Right lung (tissue), 10 donors: ENCODE measurements around the gene SPIN3. TPM values are rescaled to one million over a fixed set of nuclear protein-coding genes. Genes with fewer than 3 reads are reported as not detected.
"Not testable (repeated sequence)": the region's sequence is repeated elsewhere in the genome, so short reads cannot be mapped to it uniquely, and the experiment has no call there.

Source experiments
- DNase-seq, 2 donors: peaks; one replicate each; pipeline ENCODE4 v3.0.0-alpha.2; 2013
- long read RNA-seq, 8 donors: transcript quantifications; one replicate each; lab custom pipeline, GENCODE V29; 2026
- polyA plus RNA-seq, 5 donors: library from polyadenylated mRNA; unstranded; fragments of 120-200 nt; gene quantifications; one replicate each; pipeline versions ENCODE4 v1.2.1 to v1.2.3, GENCODE V29; 2013; ENCODE audit warnings: inconsistent platforms in 1 of 5, low replicate concordance in 1 of 5; ENCODE audit not compliant: insufficient read length in 5 of 5, insufficient read depth in 1 of 5

The SPIN3 gene
- polyA plus RNA-seq = 10 to 100 TPM; 23.1 to 32.3 (median 28.5) TPM
- long read RNA-seq, donor 1, full-length matches to known transcripts = 11 of 11 reads
- long read RNA-seq, donor 1, partial matches to known transcripts = 0 of 11 reads
- long read RNA-seq, donor 1, other reads (novel, unspliced or antisense) = 0 of 11 reads
- long read RNA-seq, donor 2, full-length matches to known transcripts = 3 of 3 reads
- long read RNA-seq, donor 2, partial matches to known transcripts = 0 of 3 reads
- long read RNA-seq, donor 2, other reads (novel, unspliced or antisense) = 0 of 3 reads
- long read RNA-seq, donor 3, full-length matches to known transcripts = 8 of 8 reads
- long read RNA-seq, donor 3, partial matches to known transcripts = 0 of 8 reads
- long read RNA-seq, donor 3, other reads (novel, unspliced or antisense) = 0 of 8 reads
- long read RNA-seq, donor 4, full-length matches to known transcripts = 8 of 8 reads
- long read RNA-seq, donor 4, partial matches to known transcripts = 0 of 8 reads
- long read RNA-seq, donor 4, other reads (novel, unspliced or antisense) = 0 of 8 reads
- long read RNA-seq, donor 5, full-length matches to known transcripts = 7 of 7 reads
- long read RNA-seq, donor 5, partial matches to known transcripts = 0 of 7 reads
- long read RNA-seq, donor 5, other reads (novel, unspliced or antisense) = 0 of 7 reads
- long read RNA-seq, donor 6, full-length matches to known transcripts = 10 of 20 reads
- long read RNA-seq, donor 6, partial matches to known transcripts = 10 of 20 reads
- long read RNA-seq, donor 6, other reads (novel, unspliced or antisense) = 0 of 20 reads
- long read RNA-seq, donor 7, full-length matches to known transcripts = 6 of 6 reads
- long read RNA-seq, donor 7, partial matches to known transcripts = 0 of 6 reads
- long read RNA-seq, donor 7, other reads (novel, unspliced or antisense) = 0 of 6 reads
- long read RNA-seq, donor 8, full-length matches to known transcripts = 6 of 6 reads
- long read RNA-seq, donor 8, partial matches to known transcripts = 0 of 6 reads
- long read RNA-seq, donor 8, other reads (novel, unspliced or antisense) = 0 of 6 reads

DNA sequence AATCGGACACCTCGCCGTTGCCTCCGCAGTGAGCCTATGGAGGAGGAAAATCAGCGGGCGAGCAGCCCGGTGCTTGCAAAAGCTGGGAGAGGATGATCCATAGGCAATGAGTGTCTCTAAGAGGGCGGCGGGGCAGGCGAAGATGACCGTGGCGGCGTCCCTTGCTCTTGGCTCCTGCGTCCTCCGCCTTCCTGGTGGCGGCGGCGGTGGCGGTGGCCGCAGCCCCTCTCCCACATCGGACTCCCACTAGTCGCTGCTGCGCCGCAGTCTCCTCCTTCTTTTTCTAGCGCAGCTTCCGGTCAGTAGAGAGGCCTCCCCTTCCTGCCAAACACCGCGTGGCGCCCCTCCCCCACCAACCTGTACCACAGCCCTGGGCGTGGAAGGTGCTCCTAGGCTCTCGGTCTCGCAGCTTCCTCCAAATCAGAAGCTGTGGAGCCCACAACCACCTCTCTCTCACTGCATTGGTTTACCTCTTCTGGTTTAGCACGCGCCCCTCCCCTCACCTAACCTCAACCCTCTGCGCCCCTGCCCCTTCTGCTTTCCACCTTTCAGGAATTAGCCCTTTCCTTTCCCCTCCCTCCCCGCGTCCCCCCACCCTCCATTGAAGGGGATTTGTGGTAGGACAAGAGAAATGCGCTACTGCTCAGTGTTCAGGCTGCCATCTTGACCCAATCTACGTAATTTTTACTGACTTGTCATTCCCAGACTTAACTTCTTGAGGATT, at the start of gene SPIN3:
SPIN3 (minus strand) TSS at position 271 of the 724 bp plus-strand sequence. CDS start 594 bp downstream, outside the sequence.
- DNase-seq = peak; percentile 64 to 67

DNA sequence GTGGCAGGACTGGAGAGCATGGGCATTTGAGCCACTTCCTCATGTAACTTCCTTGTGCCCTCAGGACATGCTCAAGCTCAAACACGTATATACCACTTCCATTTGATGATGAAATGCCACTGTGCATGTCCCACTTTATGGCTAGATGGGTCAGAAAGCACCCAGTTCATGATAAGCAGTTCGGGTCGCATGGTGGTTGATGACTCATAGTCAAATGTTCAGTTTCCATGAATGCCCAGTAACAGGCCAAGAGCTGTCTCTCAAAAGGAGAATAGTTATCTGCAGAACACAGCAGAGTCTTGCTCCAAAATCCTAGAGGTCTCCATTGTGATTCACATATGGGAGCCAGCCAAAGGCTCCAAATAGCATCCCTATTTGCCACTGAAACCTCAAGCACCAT, 48.9 kb upstream of the SPIN3 start:
- no peak for DNase-seq

DNA sequence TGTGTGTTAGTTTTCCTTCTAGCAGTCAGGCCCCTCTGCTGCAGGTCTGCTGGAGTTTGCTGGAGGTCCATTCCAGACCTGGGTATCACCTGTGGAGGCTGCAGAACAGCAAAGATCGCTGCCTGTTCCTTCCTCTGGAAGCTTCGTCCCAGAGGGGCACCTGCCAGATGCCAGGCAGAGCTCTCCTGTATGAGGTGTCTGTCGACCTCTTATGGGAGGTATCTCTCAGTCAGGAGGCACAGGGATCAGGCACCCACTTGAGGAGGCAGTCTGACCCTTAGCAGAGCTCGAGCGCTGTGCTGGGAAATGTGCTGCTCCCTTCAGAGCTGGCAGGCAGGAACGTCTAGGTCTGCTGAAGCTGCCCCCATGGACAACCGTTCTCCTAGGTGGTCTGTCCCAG, 41.9 kb upstream of the SPIN3 start:
- DNase-seq = not testable (repeated sequence)

DNA sequence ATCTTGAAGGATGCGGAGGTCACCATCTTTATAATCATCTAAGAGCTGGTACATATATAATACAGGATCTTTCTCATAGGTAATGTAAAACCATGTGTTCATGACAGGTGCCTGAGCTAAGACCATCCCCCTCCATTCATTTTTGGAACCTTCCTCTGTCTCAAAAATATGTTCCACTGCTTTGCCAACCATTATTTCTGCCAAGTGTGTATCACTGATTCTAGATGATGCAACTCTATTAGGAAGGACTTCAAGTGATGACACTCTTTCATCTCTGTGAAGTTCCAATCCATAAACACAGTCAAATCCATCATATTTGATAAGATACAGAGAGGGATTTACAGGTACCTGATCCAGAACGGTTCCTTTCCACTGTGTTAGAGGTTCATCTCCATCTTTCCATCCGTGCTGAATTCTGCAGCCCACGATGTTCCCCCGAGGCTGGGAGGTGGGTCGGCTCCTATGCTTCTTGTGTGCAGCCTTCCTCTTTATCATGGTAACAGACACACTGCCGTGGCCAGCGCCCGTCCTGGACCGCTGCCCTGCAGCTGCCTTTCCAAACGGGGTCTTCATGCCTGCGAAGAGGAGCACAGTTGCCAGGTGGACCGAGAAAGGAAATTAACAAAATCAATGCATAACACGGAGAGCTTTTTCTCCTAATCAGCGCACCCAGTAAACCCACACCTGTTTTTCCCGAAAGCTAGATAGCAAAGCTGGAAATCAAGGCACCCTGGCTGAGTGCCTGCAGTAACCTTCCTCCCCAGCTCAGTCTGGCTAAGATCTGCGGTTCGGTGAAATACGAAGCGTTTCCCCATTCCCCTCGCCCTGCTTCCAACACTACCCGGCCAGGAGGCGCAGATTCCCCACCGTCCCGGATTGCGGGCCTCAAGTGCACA, 718 bp downstream of the SPIN3 start:
- DNase-seq = peak in 1 of 2 donors; percentile 5

DNA sequence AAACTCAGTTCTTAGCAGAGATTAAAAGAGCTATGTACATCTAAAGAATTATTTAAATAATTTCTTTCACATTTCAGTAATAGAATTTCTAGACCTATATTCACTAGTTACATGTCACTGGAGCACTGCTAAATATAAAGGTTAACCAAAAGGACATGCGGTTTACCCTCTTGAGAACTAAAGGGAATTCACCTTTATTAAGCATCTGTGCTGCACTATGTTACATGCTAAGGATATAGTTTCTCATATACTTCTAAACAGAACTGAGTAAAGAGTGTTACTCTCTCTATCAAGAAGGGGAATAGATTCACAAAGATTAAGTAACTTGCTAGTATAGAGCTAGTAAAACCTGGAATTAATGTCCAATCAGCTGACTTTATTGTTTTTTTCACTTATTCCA, 7.6 kb downstream of the SPIN3 start:
- no peak for DNase-seq

DNA sequence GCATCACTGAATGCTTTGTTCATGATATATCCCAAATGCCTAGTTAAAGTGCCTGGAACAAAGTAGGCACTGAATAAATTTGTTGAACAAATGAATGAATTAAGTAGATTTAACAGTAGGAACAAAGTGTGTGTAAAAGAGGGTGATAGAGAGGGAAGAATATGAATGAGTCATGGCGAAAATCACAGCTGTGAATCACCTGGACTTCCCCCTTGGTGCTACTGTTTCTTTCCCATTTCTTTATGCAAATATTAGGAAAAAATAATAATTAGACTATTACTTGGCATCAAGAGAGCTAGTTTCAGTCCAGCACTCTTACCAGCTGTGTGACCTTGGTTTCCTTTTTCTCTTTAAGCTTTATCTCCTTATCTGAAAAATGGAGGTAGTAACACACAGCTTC, 9.2 kb downstream of the SPIN3 start:
- DNase-seq = no peak

DNA sequence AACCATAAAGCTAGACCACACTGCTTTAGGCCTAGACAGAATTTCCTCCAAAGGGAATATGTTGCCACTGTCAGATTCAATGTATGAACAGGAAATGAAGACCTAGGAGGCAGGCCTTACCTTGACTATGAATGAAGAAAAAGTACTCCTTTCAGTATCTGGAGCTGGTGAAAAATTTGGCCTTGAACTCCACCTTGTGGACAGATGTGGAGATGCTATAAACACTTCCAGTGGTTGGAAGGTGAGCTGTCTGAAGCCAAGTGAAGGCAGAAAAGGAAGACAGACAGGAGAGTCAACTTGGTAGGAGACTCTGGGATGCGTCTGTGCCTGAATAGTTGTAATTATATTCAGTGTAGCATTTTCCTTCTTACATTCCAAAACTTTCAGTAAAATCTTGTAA, 17.2 kb downstream of the SPIN3 start:
- DNase-seq = peak in 1 of 2 donors; percentile 26

DNA sequence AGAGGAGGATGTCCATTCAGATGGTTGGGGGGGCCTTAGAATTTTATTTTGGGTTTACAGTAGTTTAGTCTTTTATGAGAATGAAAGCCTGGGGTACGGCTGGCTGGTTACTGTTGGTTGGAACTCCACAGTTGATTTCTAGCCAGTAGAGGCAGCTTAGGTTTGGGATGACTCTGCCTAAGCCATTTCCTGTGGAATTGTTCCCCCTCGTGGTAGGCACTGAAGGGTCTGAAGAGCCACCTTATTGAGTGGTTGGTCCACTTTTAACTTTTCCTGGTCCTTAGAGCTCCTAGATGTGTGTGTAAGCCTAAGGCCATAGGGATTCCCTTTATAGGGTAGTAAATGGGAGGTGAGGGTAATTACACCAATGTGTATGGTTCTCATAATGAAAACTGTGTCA, 19.7 kb downstream of the SPIN3 start:
- DNase-seq = no peak

DNA sequence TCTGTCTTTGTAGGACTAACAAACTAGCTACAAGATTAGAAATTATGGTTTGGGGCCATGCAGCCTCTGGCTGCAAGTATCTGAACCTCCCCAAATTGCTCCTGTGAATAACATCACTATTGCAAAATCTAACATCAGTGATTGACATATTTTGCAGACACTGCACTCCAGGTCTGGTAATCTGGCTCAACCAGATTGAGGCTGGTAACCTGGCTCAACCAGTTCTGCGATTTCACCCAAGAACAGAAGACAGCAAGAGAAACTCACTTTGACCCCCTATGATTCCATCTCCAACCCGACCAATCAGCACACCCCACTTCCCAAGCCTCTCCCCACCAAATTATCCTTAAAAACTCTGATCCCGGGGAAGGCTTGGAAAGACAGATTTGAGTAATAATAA, 20.9 kb downstream of the SPIN3 start:
- DNase-seq = no peak

DNA sequence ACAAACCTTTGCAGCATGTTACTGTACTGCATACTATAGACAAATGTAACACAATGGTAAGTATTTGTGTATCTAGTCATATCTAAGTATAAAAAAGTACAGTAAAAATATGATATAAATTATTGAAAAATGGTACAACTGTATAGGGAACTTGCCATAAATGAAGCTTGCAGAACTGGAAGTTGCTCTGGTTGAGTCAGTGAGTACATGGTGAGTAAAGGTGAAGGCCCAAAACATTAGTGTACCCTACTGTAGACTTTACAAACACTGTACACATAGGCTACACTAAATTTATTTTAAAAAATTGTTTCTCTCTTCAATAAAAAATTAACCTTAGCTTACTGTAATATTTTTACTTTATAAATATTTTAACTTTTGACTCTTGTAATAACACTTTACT, 25.8 kb downstream of the SPIN3 start:
- DNase-seq = no peak

DNA sequence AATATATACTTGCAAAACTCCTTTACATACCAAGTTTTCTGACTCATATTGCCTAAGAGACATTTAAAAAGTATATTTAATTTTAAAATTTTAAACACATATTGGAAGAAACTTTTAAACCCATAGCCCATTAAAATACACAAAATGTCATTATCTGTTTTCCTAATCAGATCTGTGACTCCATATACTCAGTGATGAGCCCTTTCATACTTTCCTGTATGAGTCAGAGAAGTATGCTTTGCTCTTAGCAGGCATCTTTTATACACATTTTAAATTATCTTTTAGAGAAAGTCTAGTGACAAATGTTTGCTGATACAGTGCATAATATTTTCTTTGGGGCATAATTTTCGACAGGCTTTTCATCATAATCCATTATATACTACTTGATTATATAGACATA, 26.4 kb downstream of the SPIN3 start:
- DNase-seq = no peak

DNA sequence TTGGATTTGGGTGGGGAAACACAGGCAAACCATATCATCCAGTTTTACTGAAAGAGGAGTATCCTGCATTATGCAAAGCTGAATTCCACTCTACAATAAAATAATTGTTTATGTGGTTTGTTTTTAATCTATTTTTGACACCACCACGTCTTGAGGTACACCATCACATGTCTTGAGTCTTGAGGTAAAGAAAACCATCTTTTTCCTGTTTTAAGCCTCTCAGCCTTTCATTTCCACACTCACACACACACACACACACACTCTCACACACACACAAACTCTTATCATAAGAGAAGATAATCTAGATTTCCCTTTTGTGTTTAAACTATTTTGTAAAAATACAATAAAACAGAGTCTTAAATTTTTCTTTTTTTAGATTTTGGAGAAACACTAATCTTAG, 32.0 kb downstream of the SPIN3 start:
- DNase-seq = no peak

DNA sequence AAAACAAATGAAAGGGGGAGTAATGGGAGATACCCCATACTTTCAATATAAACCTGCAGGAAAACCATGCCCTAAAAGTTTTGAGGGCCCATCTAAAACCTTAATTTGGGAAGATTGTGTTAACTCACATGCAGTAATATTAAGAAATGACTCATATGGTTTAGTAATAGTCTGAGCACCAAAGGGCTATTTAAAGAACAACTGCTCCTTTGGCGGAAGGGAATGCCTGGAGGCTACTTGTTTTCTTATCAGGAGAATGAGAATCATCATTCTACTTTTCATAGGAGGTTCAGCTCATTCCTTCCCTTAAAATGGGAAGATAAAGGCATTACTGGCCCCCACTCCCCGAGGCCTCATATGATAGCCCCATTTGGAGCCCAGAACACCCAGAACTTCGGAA, 47.6 kb downstream of the SPIN3 start:
- no peak for DNase-seq

DNA sequence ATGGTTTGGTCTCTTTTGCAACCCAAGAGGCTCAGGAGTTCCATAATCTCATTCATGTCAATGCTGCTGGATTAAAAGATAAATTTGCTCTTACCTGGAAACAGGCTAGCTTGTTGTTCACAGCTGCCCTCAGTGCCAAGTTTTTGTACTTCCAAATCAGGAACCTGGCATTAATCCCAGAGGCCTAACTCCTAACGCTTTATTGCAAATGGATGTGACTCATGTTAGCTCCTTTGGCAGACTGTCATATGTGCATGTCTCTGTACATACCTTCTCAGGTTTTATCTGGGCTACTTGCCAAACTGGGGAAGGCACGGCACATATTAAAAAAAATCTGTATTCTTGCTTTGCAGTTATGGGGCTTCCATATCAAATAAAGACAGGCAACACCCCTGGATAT, 49.1 kb downstream of the SPIN3 start:
- not testable (repeated sequence) for DNase-seq

DNA sequence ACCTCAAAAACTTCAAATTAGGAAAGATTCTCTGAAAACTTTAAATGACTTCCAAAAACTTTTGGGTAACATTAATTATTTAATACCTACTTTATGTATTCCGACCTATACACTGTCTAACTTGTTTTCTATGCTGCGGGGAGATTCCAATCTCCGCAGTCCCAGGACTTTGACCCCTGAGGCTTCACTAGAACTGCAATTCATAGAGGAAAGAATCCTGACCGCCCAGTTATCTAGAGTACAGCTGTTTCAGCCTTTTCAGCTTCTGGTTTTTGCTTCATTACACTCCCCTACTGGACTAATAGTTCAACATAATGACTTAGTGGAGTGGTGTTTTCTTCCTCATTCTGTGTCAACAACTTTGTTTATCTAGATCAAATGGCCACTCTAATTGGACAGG, 50.1 kb downstream of the SPIN3 start:
- not testable (repeated sequence) for DNase-seq

DNA sequence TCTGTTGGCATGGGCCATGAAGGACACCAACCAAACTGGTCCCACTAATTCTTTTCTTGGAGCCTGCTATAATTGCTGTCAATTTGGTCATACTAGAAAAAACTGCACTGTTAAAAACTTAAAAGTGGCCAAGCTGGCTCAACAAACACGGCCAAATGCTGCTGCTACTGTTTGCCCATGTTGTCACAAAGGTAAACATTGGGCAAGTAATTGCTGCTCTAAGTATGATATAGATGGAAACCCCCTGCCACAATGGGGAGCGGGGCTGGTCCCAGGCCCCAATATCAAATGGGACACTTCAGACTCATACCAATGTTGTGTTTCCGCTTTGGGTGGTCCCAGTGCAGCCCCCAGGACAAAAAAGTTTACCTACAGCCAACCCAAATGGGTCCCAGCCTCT, 52.1 kb downstream of the SPIN3 start:
- DNase-seq = no peak
